Muscle of leg (tissue), 11 donors: Measurements from ENCODE around the gene IVD. TPM values are rescaled to one million over a fixed set of nuclear protein-coding genes. Genes with fewer than 3 reads are reported as not detected.
A peak's percentile ranks its signal among the peaks of the same experiment; 100 is the strongest.

Experiments used
- DNase-seq: peaks from one replicate; pipeline ENCODE4 v3.0.0; 2013
- H3K27ac ChIP-seq: one replicate; pipeline ENCODE4 v1.5.1; 2013; ENCODE audit warnings: mild to moderate bottlenecking, low read length, control low read depth
- H3K27me3 ChIP-seq: one replicate; pipeline ENCODE4 v1.6.1; 2013; ENCODE audit warnings: low read length; ENCODE audit not compliant: control insufficient read depth, insufficient read depth
- H3K36me3 ChIP-seq: one replicate; pipeline ENCODE4 v1.6.1; 2013; ENCODE audit warnings: low read length; ENCODE audit not compliant: control insufficient read depth, insufficient read depth
- H3K4me1 ChIP-seq: one replicate; pipeline ENCODE4 v1.6.1; 2013; ENCODE audit warnings: low read length; ENCODE audit not compliant: control insufficient read depth, insufficient read depth
- H3K4me3 ChIP-seq: one replicate; pipeline ENCODE4 v1.5.1; 2013; ENCODE audit warnings: low read length, control low read depth
- H3K9me3 ChIP-seq: replicated peaks from 2 replicates; pipeline ENCODE4 v1.6.1; 2013; ENCODE audit warnings: low read depth, low read length; ENCODE audit not compliant: control insufficient read depth
- WGBS: methylation state at CpG from one replicate; pipeline ENCODE4 v1.1.5; 2013; ENCODE audit warnings: missing lambda C conversion rate; ENCODE audit not compliant: insufficient coverage; 5-methylcytosine and 5-hydroxymethylcytosine counted together
- polyA plus RNA-seq, 8 donors: library from polyadenylated mRNA; unstranded; fragments of 120-200 nt; gene quantifications; one replicate each; pipeline versions ENCODE4 v1.2.1 to v1.2.3, GENCODE V29; 2013; ENCODE audit warnings: inconsistent platforms in 1 of 8, low replicate concordance in 1 of 8; ENCODE audit not compliant: insufficient read length in 8 of 8, insufficient read depth in 1 of 8
- total RNA-seq: library from RNA; stranded (reverse); fragments of 120-200 nt; gene quantifications from one replicate; pipeline ENCODE4 v1.2.4, GENCODE V29; 2013

The IVD gene
- total and polyA plus RNA-seq, 9 donors, result 30.5 to 60.3 (median 49.2) TPM

GRCh38 chr15:40369971-40370370, 35.6 kb upstream of the IVD start:
- Histone ChIP-seq H3K9me3 (no peaks in the 10 kb centered on the region), H3K4me3 (no peak overlapping the region), H3K27me3 (peaks cover 5% of the 10 kb centered on the region), H3K27ac (no peak overlapping the region), H3K4me1 (peaks cover 32% of the 10 kb centered on the region), H3K36me3 (no peaks in the 10 kb centered on the region)
- 81% methylated on average over 13 of the region's 13 CpGs for WGBS
- DNase-seq, result no peak

- Histone ChIP-seq H3K4me1 (peaks cover 12% of the 10 kb centered on the region), H3K36me3 (no peaks in the 10 kb centered on the region), H3K27ac (no peak overlapping the region), H3K9me3 (no peaks in the 10 kb centered on the region), H3K27me3 (peaks cover 3% of the 10 kb centered on the region), H3K4me3 (no peak overlapping the region)
- no peak for DNase-seq
- WGBS, result 60% methylated on average over 1 of the region's 2 CpGs
Measured at GRCh38 chr15:40372981-40373380, 32.6 kb upstream of the IVD start.

GRCh38 chr15:40377606-40378005, 28.0 kb upstream of the IVD start:
- H3K9me3 ChIP-seq, result no peaks in the 10 kb centered on the region
- H3K4me1 ChIP-seq, result peaks cover 9% of the 10 kb centered on the region
- no peak overlapping the region for H3K4me3 ChIP-seq
- no peak overlapping the region for H3K27ac ChIP-seq
- DNase-seq, result no peak
- WGBS, result 61% methylated on average over 3 of the region's 3 CpGs
- no peaks in the 10 kb centered on the region for H3K36me3 ChIP-seq
- H3K27me3 ChIP-seq, result no peaks in the 10 kb centered on the region

- WGBS, result no CpG with 5 or more reads among the region's 4 CpGs
- Histone ChIP-seq H3K4me1 (peaks cover 16% of the 10 kb centered on the region), H3K27ac (peak overlapping the region; percentile 21), H3K27me3 (no peaks in the 10 kb centered on the region), H3K4me3 (no peak overlapping the region), H3K36me3 (peaks cover 2% of the 10 kb centered on the region), H3K9me3 (no peaks in the 10 kb centered on the region)
- DNase-seq, result no peak
Measured at GRCh38 chr15:40379374-40379773, 26.2 kb upstream of the IVD start.

GRCh38 chr15:40379853-40380252, 25.7 kb upstream of the IVD start:
- peaks cover 2% of the 10 kb centered on the region for H3K36me3 ChIP-seq
- H3K4me1 ChIP-seq, result peaks cover 16% of the 10 kb centered on the region
- no peak overlapping the region for H3K4me3 ChIP-seq
- no peaks in the 10 kb centered on the region for H3K9me3 ChIP-seq
- DNase-seq, result peak; percentile 87
- peak overlapping the region; percentile 62 for H3K27ac ChIP-seq
- H3K27me3 ChIP-seq, result no peaks in the 10 kb centered on the region
- WGBS, result 30% methylated on average over 4 of the region's 4 CpGs

- H3K4me3 ChIP-seq, result no peak overlapping the region
- no peak overlapping the region for H3K27ac ChIP-seq
- peaks cover 2% of the 10 kb centered on the region for H3K36me3 ChIP-seq
- peaks cover 16% of the 10 kb centered on the region for H3K4me1 ChIP-seq
- H3K27me3 ChIP-seq, result no peaks in the 10 kb centered on the region
- no peaks in the 10 kb centered on the region for H3K9me3 ChIP-seq
- 86% methylated on average over 10 of the region's 10 CpGs for WGBS
- DNase-seq, result no peak
Measured at GRCh38 chr15:40380636-40381035, 25.0 kb upstream of the IVD start.

GRCh38 chr15:40381818-40382529, 23.6 kb upstream of the IVD start:
- no peaks in the 10 kb centered on the region for H3K27me3 ChIP-seq
- H3K27ac ChIP-seq, result no peak overlapping the region
- WGBS, result 90% methylated on average over 4 of the region's 11 CpGs
- H3K36me3 ChIP-seq, result peaks cover 13% of the 10 kb centered on the region
- no peak for DNase-seq
- no peaks in the 10 kb centered on the region for H3K9me3 ChIP-seq
- no peak overlapping the region for H3K4me3 ChIP-seq
- peaks cover 16% of the 10 kb centered on the region for H3K4me1 ChIP-seq

- peak within 1 kb of the TSS; percentile 90 for H3K4me3 ChIP-seq
- no peaks in the 10 kb centered on the region for H3K27me3 ChIP-seq
- peaks cover 20% of the 10 kb centered on the region for H3K36me3 ChIP-seq
- peak within 1 kb of the TSS; percentile 31 for H3K27ac ChIP-seq
- 4% methylated on average over 48 of the region's 57 CpGs for WGBS
- H3K9me3 ChIP-seq, result no peaks in the 10 kb centered on the region
- H3K4me1 ChIP-seq, result peaks cover 16% of the 10 kb centered on the region
- peak; percentile 97 for DNase-seq
Measured at GRCh38 chr15:40382580-40383456, 22.8 kb upstream of the IVD start, which contains the start of gene KNSTRN. TSS of gene KNSTRN (plus strand) at chr15:40382721. CDS start at chr15:40382836, 115 bp downstream.

- 100% methylated on average over 2 of the region's 3 CpGs for WGBS
- H3K27me3 ChIP-seq, result no peaks in the 10 kb centered on the region
- H3K4me1 ChIP-seq, result peaks cover 11% of the 10 kb centered on the region
- H3K36me3 ChIP-seq, result peaks cover 34% of the 10 kb centered on the region
- no peak overlapping the region for H3K27ac ChIP-seq
- H3K4me3 ChIP-seq, result no peak overlapping the region
- H3K9me3 ChIP-seq, result no peaks in the 10 kb centered on the region
- no peak for DNase-seq
Measured at GRCh38 chr15:40386480-40386879, 19.1 kb upstream of the IVD start.
